Measurements from ENCODE around the gene OXT.

The OXT gene

GRCh38 chr20:3084986-3085360 is 13.6 kb downstream of the OXT start:
- Histone ChIP-seq H3K27me3 (ENCODE audit: control insufficient read depth, low read length) (peaks cover 24% of the 10 kb centered on the region), H3K27ac (ENCODE audit: low read depth, low read length) (no peak overlapping the region), H3K4me3 (ENCODE audit: low read length) (no peak overlapping the region), H4K20me1 (ENCODE audit: control insufficient read depth, insufficient read depth, low read depth, low read length) (no peaks in the 10 kb centered on the region), H3K79me2 (ENCODE audit: control insufficient read depth, low read length) (no peaks in the 10 kb centered on the region), H3K4me1 (ENCODE audit: control insufficient read depth, low read length) (no peaks in the 10 kb centered on the region), H3K36me3 (ENCODE audit: control insufficient read depth, low read length) (no peaks in the 10 kb centered on the region), H3K4me2 (ENCODE audit: low read length) (no peak overlapping the region), H3K9me2 (replicated peaks; ENCODE audit: control insufficient read depth, low read length) (no peaks in the 10 kb centered on the region), H3F3A (ENCODE audit: control insufficient read depth, insufficient read depth) (no peaks in the 10 kb centered on the region), H3K9me3 (ENCODE audit: control insufficient read depth, insufficient read depth, low read length) (no peaks in the 10 kb centered on the region)
- TF ChIP-seq EZH2phosphoT487 (IDR thresholded peaks at IDR 0.05; ENCODE audit: borderline replicate concordance, low read length): no peak
- TF ChIP-seq, protein P1, sequence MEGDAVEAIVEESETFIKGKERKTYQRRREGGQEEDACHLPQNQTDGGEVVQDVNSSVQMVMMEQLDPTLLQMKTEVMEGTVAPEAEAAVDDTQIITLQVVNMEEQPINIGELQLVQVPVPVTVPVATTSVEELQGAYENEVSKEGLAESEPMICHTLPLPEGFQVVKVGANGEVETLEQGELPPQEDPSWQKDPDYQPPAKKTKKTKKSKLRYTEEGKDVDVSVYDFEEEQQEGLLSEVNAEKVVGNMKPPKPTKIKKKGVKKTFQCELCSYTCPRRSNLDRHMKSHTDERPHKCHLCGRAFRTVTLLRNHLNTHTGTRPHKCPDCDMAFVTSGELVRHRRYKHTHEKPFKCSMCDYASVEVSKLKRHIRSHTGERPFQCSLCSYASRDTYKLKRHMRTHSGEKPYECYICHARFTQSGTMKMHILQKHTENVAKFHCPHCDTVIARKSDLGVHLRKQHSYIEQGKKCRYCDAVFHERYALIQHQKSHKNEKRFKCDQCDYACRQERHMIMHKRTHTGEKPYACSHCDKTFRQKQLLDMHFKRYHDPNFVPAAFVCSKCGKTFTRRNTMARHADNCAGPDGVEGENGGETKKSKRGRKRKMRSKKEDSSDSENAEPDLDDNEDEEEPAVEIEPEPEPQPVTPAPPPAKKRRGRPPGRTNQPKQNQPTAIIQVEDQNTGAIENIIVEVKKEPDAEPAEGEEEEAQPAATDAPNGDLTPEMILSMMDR (IDR thresholded peaks at IDR 0.05; ENCODE audit: low read depth, low read length, poor library complexity, severe bottlenecking): no peak

DNA sequence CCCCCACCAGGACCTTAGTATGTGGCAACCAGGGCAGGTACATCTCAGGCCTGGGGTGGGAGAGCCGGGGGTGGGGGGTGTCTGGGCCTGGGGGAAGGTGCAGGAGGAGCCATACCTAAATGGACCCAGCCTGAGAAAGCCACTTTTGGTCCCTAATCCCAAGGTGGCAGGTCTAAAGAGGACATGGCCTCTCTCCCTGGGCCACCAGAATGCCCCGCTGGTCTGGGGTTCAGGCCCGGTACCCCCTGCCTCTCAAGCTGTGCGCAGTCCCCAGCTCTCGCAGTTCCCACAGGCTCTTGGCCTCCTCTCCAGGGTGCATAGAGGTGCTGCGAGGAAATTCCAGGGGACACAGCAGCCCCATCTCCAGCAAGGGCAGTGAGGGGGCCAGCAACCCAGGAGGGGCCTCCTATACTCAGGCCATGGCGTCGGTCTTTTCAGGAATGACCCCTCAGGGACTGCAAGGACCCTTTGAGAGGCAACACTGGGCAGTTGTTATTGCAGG is 14.2 kb downstream of the OXT start:
- no peaks in the 10 kb centered on the region for H3K9me2 ChIP-seq (replicated peaks; ENCODE audit: control insufficient read depth, low read length)
- H3K27ac ChIP-seq (ENCODE audit: low read depth, low read length): no peak overlapping the region
- no peak overlapping the region for H3K4me2 ChIP-seq (ENCODE audit: low read length)
- TF ChIP-seq, protein P1 (IDR thresholded peaks at IDR 0.05; ENCODE audit: low read depth, low read length, poor library complexity, severe bottlenecking): no peak
- no peak for TF ChIP-seq EZH2phosphoT487 (IDR thresholded peaks at IDR 0.05; ENCODE audit: borderline replicate concordance, low read length)
- H3K79me2 ChIP-seq (ENCODE audit: control insufficient read depth, low read length): no peaks in the 10 kb centered on the region
- H3K4me1 ChIP-seq (ENCODE audit: control insufficient read depth, low read length): peaks cover 6% of the 10 kb centered on the region
- 0 out of 2 replicates have a peak, but pooled peaks cover 1% of the 10 kb centered on the region for H3F3A ChIP-seq (ENCODE audit: control insufficient read depth, insufficient read depth)
- no peaks in the 10 kb centered on the region for H3K36me3 ChIP-seq (ENCODE audit: control insufficient read depth, low read length)
- no peaks in the 10 kb centered on the region for H3K9me3 ChIP-seq (ENCODE audit: control insufficient read depth, insufficient read depth, low read length)
- no peak overlapping the region for H3K4me3 ChIP-seq (ENCODE audit: low read length)
- peaks cover 28% of the 10 kb centered on the region for H3K27me3 ChIP-seq (ENCODE audit: control insufficient read depth, low read length)
- H4K20me1 ChIP-seq (ENCODE audit: control insufficient read depth, insufficient read depth, low read depth, low read length): no peaks in the 10 kb centered on the region

DNA sequence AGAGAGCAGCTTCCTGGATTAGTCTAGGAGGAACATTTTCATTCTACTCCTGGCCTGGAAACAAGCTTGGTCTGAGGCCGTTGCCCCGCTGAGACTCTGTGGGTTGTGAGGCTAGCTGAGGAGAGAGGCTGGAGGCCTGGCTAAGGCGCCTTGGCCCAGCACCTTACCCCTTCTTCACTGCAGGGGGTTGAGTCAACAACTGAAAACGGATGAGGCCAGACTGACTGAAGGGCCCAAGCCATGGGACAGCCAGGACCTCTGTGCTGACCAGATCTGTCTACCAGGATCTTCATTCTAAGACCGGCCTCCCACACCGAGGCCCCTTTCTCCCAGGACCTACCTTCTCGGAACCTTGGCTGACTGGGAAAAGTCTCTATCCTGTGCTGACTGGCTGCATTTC is 16.6 kb downstream of the OXT start:
- no peaks in the 10 kb centered on the region for H3K36me3 ChIP-seq (ENCODE audit: control insufficient read depth, low read length)

More for the DNA sequence above, 16.6 kb downstream of the OXT start:
- Histone ChIP-seq H3K27ac (ENCODE audit: low read depth, low read length) (no peak overlapping the region), H3K9me3 (ENCODE audit: control insufficient read depth, insufficient read depth, low read length) (no peaks in the 10 kb centered on the region), H3K79me2 (ENCODE audit: control insufficient read depth, low read length) (no peaks in the 10 kb centered on the region), H3K4me3 (ENCODE audit: low read length) (no peak overlapping the region), H3K27me3 (ENCODE audit: control insufficient read depth, low read length) (peaks cover 32% of the 10 kb centered on the region), H3F3A (ENCODE audit: control insufficient read depth, insufficient read depth) (0 out of 2 replicates have a peak, but pooled peaks cover 2% of the 10 kb centered on the region), H3K9me2 (replicated peaks; ENCODE audit: control insufficient read depth, low read length) (no peaks in the 10 kb centered on the region), H4K20me1 (ENCODE audit: control insufficient read depth, insufficient read depth, low read depth, low read length) (no peaks in the 10 kb centered on the region), H3K4me2 (ENCODE audit: low read length) (no peak overlapping the region), H3K4me1 (ENCODE audit: control insufficient read depth, low read length) (peaks cover 15% of the 10 kb centered on the region)
- TF ChIP-seq EZH2phosphoT487 (IDR thresholded peaks at IDR 0.05; ENCODE audit: borderline replicate concordance, low read length): no peak
- TF ChIP-seq, protein P1 (IDR thresholded peaks at IDR 0.05; ENCODE audit: low read depth, low read length, poor library complexity, severe bottlenecking): no peak
